Heart left ventricle (tissue), 16 donors: ENCODE measurements around the gene GALNTL6. TPM values are rescaled to one million over a fixed set of nuclear protein-coding genes. Genes with fewer than 3 reads are reported as not detected.
"Not testable (repeated sequence)": the region's sequence is repeated elsewhere in the genome, so short reads cannot be mapped to it uniquely, and the experiment has no call there.

Experiments used
- ATAC-seq, 4 donors: fragments of 200-7000 bp; cut with Tn5 transposase; one replicate each; pipeline ENCODE4 v1.9.1; 2020 to 2022; ENCODE audit warnings: moderate library complexity in 4 of 4, mild to moderate bottlenecking in 3 of 4, moderate number of reproducible peaks in 1 of 4
- DNase-seq, 5 donors: peaks; one replicate each; pipeline ENCODE4 v3.0.0-alpha.2; 2020
- H3K27ac ChIP-seq, 12 donors: fragments of 200-600 bp; sonication (generic) in 4 of 12; one replicate each; pipeline versions ENCODE4 v1.5.0 to v1.8.0; 2016 to 2022; ENCODE audit warnings: mild to moderate bottlenecking in 2 of 12
- H3K27me3 ChIP-seq, 9 donors: fragments of 200-600 bp; sonication (generic) in 2 of 9; one replicate each; pipeline versions ENCODE4 v1.5.1 to v1.8.0; 2016 to 2022; ENCODE audit warnings: mild to moderate bottlenecking in 3 of 9
- H3K36me3 ChIP-seq, 9 donors: fragments of 200-600 bp; sonication (generic) in 2 of 9; one replicate each; pipeline versions ENCODE4 v1.5.0 to v1.8.0; 2018 to 2022; ENCODE audit warnings: mild to moderate bottlenecking in 2 of 9
- H3K4me1 ChIP-seq, 12 donors: fragments of 200-600 bp; sonication (generic) in 4 of 12; one replicate each; pipeline versions ENCODE4 v1.5.0 to v1.8.0; 2016 to 2022; ENCODE audit warnings: mild to moderate bottlenecking in 3 of 12
- H3K4me3 ChIP-seq, 12 donors: fragments of 200-600 bp; sonication (generic) in 4 of 12; one replicate each; pipeline versions ENCODE4 v1.5.0 to v1.8.0; 2017 to 2022; ENCODE audit warnings: mild to moderate bottlenecking in 9 of 12, moderate library complexity in 4 of 12
- H3K9me3 ChIP-seq, 12 donors: fragments of 200-600 bp; sonication (generic) in 4 of 12; one replicate each; pipeline versions ENCODE4 v1.5.0 to v1.8.0; 2016 to 2022; ENCODE audit warnings: mild to moderate bottlenecking in 1 of 12
- CTCF ChIP-seq, 12 donors: fragments of 200-600 bp; sonication (generic) in 4 of 12; IDR thresholded peaks; one replicate each; pipeline versions ENCODE4 v1.5.0 to v1.8.0; 2018 to 2022; ENCODE audit warnings: antibody characterized with exemption in 12 of 12, mild to moderate bottlenecking in 5 of 12
- POLR2A ChIP-seq, 2 donors: fragments of 450-650 bp; IDR thresholded peaks; one replicate each; pipeline ENCODE4 v1.6.1; 2017; ENCODE audit warnings: antibody characterized with exemption in 2 of 2, mild to moderate bottlenecking in 2 of 2, moderate library complexity in 2 of 2
- WGBS, 4 donors: extraction: QIAGEN DNeasy Blood & Tissue Kit in 2 of 4; methylation state at CpG; one replicate each; pipeline versions ENCODE4 v1.1.5 to v1.1.7; 2013 to 2018; 5-methylcytosine and 5-hydroxymethylcytosine counted together
- intact Hi-C, 10 donors: fragments of 100-400 bp; cut with DNase I; formaldehyde crosslinking; loops; one replicate each; pipeline versions ENCODE4 v1.11.1 to v1.14.2; 2022
- polyA plus RNA-seq, 2 donors: library from polyadenylated mRNA; stranded (reverse); fragments of 200-250 nt; gene quantifications; one replicate each; pipeline ENCODE4 v1.2.3, GENCODE V29; 2013
- total RNA-seq, 9 donors: library from RNA; depleted of rRNA in 2 of 9; stranded (reverse); fragments of >200 nt in 2 of 9; fragmentation: NEBNext Ultra II Directional in 3 of 9; extraction: Animal tissue kit (Norgen Biotek cat#: 25700) in 3 of 9; gene quantifications; one replicate each; pipeline versions ENCODE4 v1.1.0 to v1.2.4, GENCODE V29; 2016 to 2023
- donor health status: ischemic (EF 13 %, LVEDD 7.1; RV severe dilation, severe dysfunction).
- donor health status: healthy with polysubstance abuse.
- donor health status: DM: no; HTN: yes; CAD: no.
- donor health status: DM: no; HTN: no; CAD: no.
- donor health status: ischemic (EF 25% LVEDD 6.9; RV normal size, moderate dysfunction).
- donor health status: ischemic (EF 25% LVEDD 5.7; RV mildly dilated, moderate dysfunction).
- donor health status: healthy.
- donor health status: DM: yes; HTN: yes; CAD: no.
- donor health status: ischemic (EF 35%, LVEDD 5.7; RV mildly dilated, moderate dysfunction).
- donor health status: nonischemic (EF 11% LVEDD 7.7; RV severe dilation, severe dysfunction).
- donor health status: DM: yes; HTN: yes; CAD: no.
- donor health status: PGD.
- donor health status: ischemic (EF 29% LVEDD 5.4; RV normal size, mild dysfunction).
- donor health status: nonischemic (EF 23%, LVEDD 6.1; RV moderate dilation, normal function).

GALNTL6 gene
- total and polyA plus RNA-seq, 11 donors: 0.33 to 0.52 TPM; not detected in 9

- no peaks in the 10 kb centered on the region for H3K36me3 ChIP-seq
Observed at GRCh38 chr4:172726001-172726423, 912.8 kb downstream of the GALNTL6 start.

GRCh38 chr4:172727631-172728030, 914.4 kb downstream of the GALNTL6 start:
- H3K27me3 ChIP-seq: no peaks in the 10 kb centered on the region
- ATAC-seq (no peak), DNase-seq (no peak)
- no peak for TF ChIP-seq POLR2A (IDR thresholded peaks at IDR 0.05)
- no peak for TF ChIP-seq CTCF (IDR thresholded peaks at IDR 0.05)
- no peaks in the 10 kb centered on the region for H3K36me3 ChIP-seq
- WGBS, 4 donors: 90 to 94% (median 92%) methylated on average over 4 of the region's 4 CpGs
- intact Hi-C loops: no loop called here
- peaks cover 0 to 29% (median 6%) of the 10 kb centered on the region in 12 donors for H3K9me3 ChIP-seq
- no peaks in the 10 kb centered on the region for H3K4me1 ChIP-seq
- no peak overlapping the region for H3K27ac ChIP-seq
- H3K4me3 ChIP-seq: no peak overlapping the region

More at GRCh38 chr4:172726001-172726423, 912.8 kb downstream of the GALNTL6 start:
- H3K27me3 ChIP-seq: no peaks in the 10 kb centered on the region
- DNase-seq (no peak), ATAC-seq (no peak)
- peaks cover 0 to 18% (median 2%) of the 10 kb centered on the region in 12 donors for H3K9me3 ChIP-seq
- TF ChIP-seq POLR2A (IDR thresholded peaks at IDR 0.05) (no peak), CTCF (IDR thresholded peaks at IDR 0.05) (no peak)
- intact Hi-C loops: no loop called here
- H3K4me3 ChIP-seq: no peak overlapping the region
- no peaks in the 10 kb centered on the region for H3K4me1 ChIP-seq
- no peak overlapping the region for H3K27ac ChIP-seq
- 26 to 29% (median 27%) methylated on average over 15 of the region's 15 CpGs for WGBS, 4 donors

- WGBS, 4 donors: 93 to 96% (median 94%) methylated on average over 3 of the region's 3 CpGs
- H3K27ac ChIP-seq, H3K27me3 ChIP-seq, H3K4me1 ChIP-seq, ATAC-seq, intact Hi-C loops, H3K36me3 ChIP-seq, H3K4me3 ChIP-seq, DNase-seq: not testable (repeated sequence)
- H3K9me3 ChIP-seq: peaks cover 0 to 81% (median 36%) of the 10 kb centered on the region in 12 donors
Observed at GRCh38 chr4:172733645-172734044, 920.4 kb downstream of the GALNTL6 start.

GRCh38 chr4:172734555-172734954, 921.4 kb downstream of the GALNTL6 start:
- no peaks in the 10 kb centered on the region for H3K4me1 ChIP-seq
- 65 to 90% (median 78%) methylated on average over 2 to 4 of the region's 4 CpGs for WGBS, 4 donors
- ATAC-seq (no peak), DNase-seq (no peak)
- peaks cover 0 to 72% (median 36%) of the 10 kb centered on the region in 12 donors for H3K9me3 ChIP-seq
- H3K27me3 ChIP-seq: no peaks in the 10 kb centered on the region
- TF ChIP-seq CTCF (IDR thresholded peaks at IDR 0.05): no peak
- no peak for TF ChIP-seq POLR2A (IDR thresholded peaks at IDR 0.05)
- H3K4me3 ChIP-seq: no peak overlapping the region
- no peak overlapping the region for H3K27ac ChIP-seq
- no peaks in the 10 kb centered on the region for H3K36me3 ChIP-seq
- intact Hi-C loops: no loop called here

- intact Hi-C loops: no loop called here
- peaks cover 0 to 64% (median 36%) of the 10 kb centered on the region in 12 donors for H3K9me3 ChIP-seq
Observed at GRCh38 chr4:172736046-172736445, 922.8 kb downstream of the GALNTL6 start.

More at GRCh38 chr4:172736046-172736445, 922.8 kb downstream of the GALNTL6 start:
- WGBS, 4 donors: 78 to 86% (median 82%) methylated on average over 5 of the region's 5 CpGs
- Histone ChIP-seq H3K4me3 (no peak overlapping the region), H3K4me1 (no peaks in the 10 kb centered on the region), H3K36me3 (no peaks in the 10 kb centered on the region), H3K27ac (no peak overlapping the region), H3K27me3 (no peaks in the 10 kb centered on the region)
- DNase-seq (no peak), ATAC-seq (no peak)
- no peak for TF ChIP-seq POLR2A (IDR thresholded peaks at IDR 0.05)
- no peak for TF ChIP-seq CTCF (IDR thresholded peaks at IDR 0.05)
